ENCODE data around the gene ANO7. TPM values are rescaled to one million over a fixed set of nuclear protein-coding genes. Genes with fewer than 3 reads are reported as not detected.

ANO7 gene
- total RNA-seq, 1 donor from 2014 or later: 2.8 TPM

GRCh38 chr2:241218131-241219029, 29.9 kb downstream of the ANO7 start:
- TF ChIP-seq CTCF (conservative IDR thresholded peaks at IDR 0.05; ENCODE audit: low read depth, low read length): no peak
- DNase-seq (ENCODE audit: low read depth): no peak
- peak overlapping the region; percentile 69 for H3K4me3 ChIP-seq (ENCODE audit: low read depth, low read length)

GRCh38 chr2:241219030-241219382, 30.5 kb downstream of the ANO7 start:
- H3K4me3 ChIP-seq (ENCODE audit: low read depth, low read length): peak overlapping the region; percentile 69
- no peak for DNase-seq (ENCODE audit: low read depth)
- TF ChIP-seq CTCF (conservative IDR thresholded peaks at IDR 0.05; ENCODE audit: low read depth, low read length): no peak

- no peak for TF ChIP-seq CTCF (conservative IDR thresholded peaks at IDR 0.05; ENCODE audit: low read depth, low read length)
- H3K4me3 ChIP-seq (ENCODE audit: low read depth, low read length): no peak overlapping the region
- no peak for DNase-seq (ENCODE audit: low read depth)
Measured at GRCh38 chr2:241219856-241220356, 31.4 kb downstream of the ANO7 start.

GRCh38 chr2:241223211-241224017, 34.9 kb downstream of the ANO7 start:
- DNase-seq (ENCODE audit: low read depth): no peak

GRCh38 chr2:241224018-241224850, 35.8 kb downstream of the ANO7 start:
- H3K4me3 ChIP-seq (ENCODE audit: low read depth, low read length): no peak overlapping the region
- TF ChIP-seq CTCF (conservative IDR thresholded peaks at IDR 0.05; ENCODE audit: low read depth, low read length): no peak
- DNase-seq (ENCODE audit: low read depth): no peak

More at GRCh38 chr2:241223211-241224017, 34.9 kb downstream of the ANO7 start:
- TF ChIP-seq CTCF (conservative IDR thresholded peaks at IDR 0.05; ENCODE audit: low read depth, low read length): no peak
- H3K4me3 ChIP-seq (ENCODE audit: low read depth, low read length): no peak overlapping the region

- no peak overlapping the region for H3K4me3 ChIP-seq (ENCODE audit: low read depth, low read length)
- DNase-seq (ENCODE audit: low read depth): no peak
- TF ChIP-seq CTCF (conservative IDR thresholded peaks at IDR 0.05; ENCODE audit: low read depth, low read length): no peak
Measured at GRCh38 chr2:241224851-241225438, 36.5 kb downstream of the ANO7 start.
